GM18520 (cell line): ENCODE measurements around the gene ABTB1.
"Not testable (repeated sequence)": the region's sequence is repeated elsewhere in the genome, so short reads cannot be mapped to it uniquely, and the experiment has no call there.

Experiments used
- ATAC-seq: cut with Tn5 transposase; IDR thresholded peaks from one replicate; pipeline ENCODE4 v1.9.1; 2021; ENCODE audit not compliant: unreplicated experiment

ABTB1 gene

GRCh38 chr3:127647845-127648204 lies 24.9 kb upstream of the ABTB1 start:
- no peak for ATAC-seq

GRCh38 chr3:127650236-127650635 lies 22.5 kb upstream of the ABTB1 start:
- ATAC-seq = no peak

GRCh38 chr3:127651516-127652172 lies 21.1 kb upstream of the ABTB1 start:
- ATAC-seq = no peak

- ATAC-seq = no peak
Measured at GRCh38 chr3:127652246-127652995, 20.3 kb upstream of the ABTB1 start.

GRCh38 chr3:127654374-127654773 lies 18.4 kb upstream of the ABTB1 start:
- ATAC-seq = no peak

GRCh38 chr3:127654993-127655392 lies 17.8 kb upstream of the ABTB1 start:
- ATAC-seq = not testable (repeated sequence)

GRCh38 chr3:127655641-127656040 lies 17.1 kb upstream of the ABTB1 start:
- ATAC-seq = no peak

GRCh38 chr3:127656906-127657305 lies 15.8 kb upstream of the ABTB1 start:
- no peak for ATAC-seq

GRCh38 chr3:127658234-127658633 lies 14.5 kb upstream of the ABTB1 start:
- no peak for ATAC-seq

- ATAC-seq = no peak
Measured at GRCh38 chr3:127660621-127661251, 12.0 kb upstream of the ABTB1 start.

GRCh38 chr3:127661600-127661999 lies 11.2 kb upstream of the ABTB1 start:
- no peak for ATAC-seq

- no peak for ATAC-seq
Measured at GRCh38 chr3:127662001-127662469, 10.7 kb upstream of the ABTB1 start.

GRCh38 chr3:127663151-127663550 lies 9.6 kb upstream of the ABTB1 start:
- no peak for ATAC-seq

GRCh38 chr3:127665165-127665564 lies 7.6 kb upstream of the ABTB1 start:
- ATAC-seq = no peak

GRCh38 chr3:127665586-127665985 lies 7.2 kb upstream of the ABTB1 start:
- no peak for ATAC-seq

- no peak for ATAC-seq
Measured at GRCh38 chr3:127666676-127667075, 6.1 kb upstream of the ABTB1 start.

- ATAC-seq = no peak
Measured at GRCh38 chr3:127667119-127667681, 5.6 kb upstream of the ABTB1 start.

- no peak for ATAC-seq
Measured at GRCh38 chr3:127668906-127669305, 3.8 kb upstream of the ABTB1 start.

GRCh38 chr3:127669541-127670228 lies 3.1 kb upstream of the ABTB1 start:
- ATAC-seq = no peak

- ATAC-seq = no peak
Measured at GRCh38 chr3:127670229-127670559, 2.6 kb upstream of the ABTB1 start.

- no peak for ATAC-seq
Measured at GRCh38 chr3:127670761-127671522, 1.8 kb upstream of the ABTB1 start.
